GM13976 (cell line): ENCODE measurements around the gene KAT6B.
"Not testable (repeated sequence)": the region's sequence is repeated elsewhere in the genome, so short reads cannot be mapped to it uniquely, and the experiment has no call there.

Experiments
- DNase-seq: peaks from one replicate; pipeline ENCODE4 v3.0.0; 2012; ENCODE audit warnings: low spot score
- CTCF ChIP-seq: IDR thresholded peaks from 2 replicates; pipeline ENCODE4 v1.5.1; 2012; ENCODE audit warnings: borderline replicate concordance, mild to moderate bottlenecking; ENCODE audit not compliant: insufficient read depth; ENCODE audit errors: extremely low read depth, missing control alignments, control extremely low read depth
- in situ Hi-C: fragments of 300-500 bp; cut with MboI; formaldehyde crosslinking; loops from one replicate; pipeline ENCODE4 v1.12.0; 2022; ENCODE audit warnings: low sequenced_read_pairs, mixed read lengths, inconsistent platforms; ENCODE audit not compliant: unreplicated experiment

Gene KAT6B

GRCh38 chr10:74875068-74875467 lies 48.7 kb downstream of the KAT6B start:
- DNase-seq = no peak
- in situ Hi-C loops = no loop called here
- TF ChIP-seq CTCF = no peak

GRCh38 chr10:74875966-74876365 lies 49.6 kb downstream of the KAT6B start:
- no peak for DNase-seq
- no peak for TF ChIP-seq CTCF
- in situ Hi-C loops = no loop called here

- in situ Hi-C loops, DNase-seq: not testable (repeated sequence)
Observed at GRCh38 chr10:74877054-74877453, 50.7 kb downstream of the KAT6B start.

- no peak for DNase-seq
- in situ Hi-C loops = no loop called here
- TF ChIP-seq CTCF = no peak
Observed at GRCh38 chr10:74877898-74878297, 51.5 kb downstream of the KAT6B start.

DNA sequence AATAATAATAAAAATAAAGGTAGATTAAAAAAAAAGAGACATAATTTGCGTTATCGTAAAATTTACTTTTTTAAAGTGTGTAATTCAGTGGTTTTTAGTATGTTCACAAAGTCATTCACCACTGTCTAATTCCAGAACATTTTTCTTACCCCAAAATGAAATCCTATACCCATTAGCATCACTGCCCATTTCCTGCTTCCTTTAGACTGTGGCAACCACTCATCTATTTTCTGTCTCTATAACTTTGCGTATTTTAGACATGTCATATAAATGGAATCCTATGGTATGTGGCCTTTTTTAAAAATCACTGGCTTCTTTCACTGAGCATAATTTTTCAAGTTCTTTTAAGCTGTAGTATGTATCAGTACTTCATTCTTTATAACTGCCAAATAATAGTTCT lies 53.6 kb downstream of the KAT6B start:
- in situ Hi-C loops = no loop called here
- DNase-seq = no peak
- no peak for TF ChIP-seq CTCF

GRCh38 chr10:74881253-74881884 lies 55.0 kb downstream of the KAT6B start:
- TF ChIP-seq CTCF = no peak
- no peak for DNase-seq
- in situ Hi-C loops = no loop called here

DNA sequence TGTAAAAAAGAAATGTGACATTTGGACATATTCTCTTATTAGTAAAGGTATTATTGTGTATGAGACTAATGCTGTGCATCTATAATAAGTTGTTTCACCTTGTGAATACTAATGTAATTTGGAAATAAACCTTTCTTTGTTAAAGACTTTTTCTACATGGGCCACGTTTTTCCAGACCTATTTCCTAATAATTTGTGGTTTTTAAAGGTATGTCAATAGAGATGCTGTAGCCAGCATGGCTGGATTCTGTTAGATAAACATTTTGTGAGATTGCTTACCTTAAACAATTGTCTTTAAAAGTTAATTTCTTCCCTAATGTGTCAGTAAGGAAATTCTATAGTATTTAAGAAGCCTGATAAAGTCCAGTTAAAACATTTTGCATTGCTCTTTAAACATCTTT lies 56.0 kb downstream of the KAT6B start:
- DNase-seq = no peak
- TF ChIP-seq CTCF = no peak
- in situ Hi-C loops = no loop called here
